H1 (cell line): ENCODE measurements around the gene CACNG6. TPM values are rescaled to one million over a fixed set of nuclear protein-coding genes. Genes with fewer than 3 reads are reported as not detected.

Experiments used
- CTCF ChIA-PET: fragments of 300-600 bp; sonication (Branson Sonifier 250); formaldehyde crosslinking; loops from one replicate; lab custom pipeline; 2021; ENCODE audit not compliant: partially characterized antibody; lab: Charles Lee
- POLR2A ChIA-PET: fragments of 300-600 bp; sonication (Branson Sonifier 250); formaldehyde crosslinking; loops from one replicate; lab custom pipeline; 2021; ENCODE audit warnings: inconsistent platforms; ENCODE audit not compliant: partially characterized antibody; lab: Charles Lee
- DNase-seq, 2 experiments: peaks; one replicate each; pipeline versions ENCODE4 v3.0.0 to v3.0.0-alpha.2; 2010 to 2022; ENCODE audit warnings: low spot score in 2 of 2, low read depth in 1 of 2, mixed read lengths in 1 of 2
- FAIRE-seq: peaks from 2 replicates; lab custom pipeline; 2011; peaks lifted over from hg19 to GRCh38; lab: Jason Lieb, UNC
- H2AFZ ChIP-seq: 2 replicates; pipeline ENCODE4 v1.8.1; 2012; ENCODE audit warnings: low read length, inconsistent platforms
- H2AK5ac ChIP-seq: 2 replicates; pipeline ENCODE4 v1.6.1; 2013; ENCODE audit warnings: low read depth, low read length
- H2BK120ac ChIP-seq: replicated peaks from 2 replicates; pipeline ENCODE3; 2013; ENCODE audit warnings: low read depth, low read length, inconsistent platforms
- H2BK12ac ChIP-seq: 2 replicates; pipeline ENCODE4 v1.6.1; 2013; ENCODE audit warnings: low read depth, low read length
- H2BK15ac ChIP-seq: 2 replicates; pipeline ENCODE4 v1.6.1; 2013; ENCODE audit warnings: low read length
- H2BK20ac ChIP-seq: 2 replicates; pipeline ENCODE4 v1.6.1; 2013; ENCODE audit warnings: low read length
- H2BK5ac ChIP-seq: 2 replicates; pipeline ENCODE4 v1.6.1; 2013; ENCODE audit warnings: low read depth, low read length
- H3K14ac ChIP-seq: 2 replicates; pipeline ENCODE4 v1.6.1; 2013; ENCODE audit warnings: inconsistent platforms; ENCODE audit not compliant: insufficient read length
- H3K18ac ChIP-seq: 2 replicates; pipeline ENCODE4 v1.6.1; 2013; ENCODE audit warnings: low read length; ENCODE audit errors: extremely low read depth
- H3K23ac ChIP-seq: 2 replicates; pipeline ENCODE4 v1.6.1; 2013; ENCODE audit warnings: inconsistent platforms; ENCODE audit not compliant: insufficient read length
- H3K23me2 ChIP-seq: 2 replicates; pipeline ENCODE4 v1.6.1; 2013; ENCODE audit warnings: low read depth, low read length
- H3K27ac ChIP-seq: 2 replicates; pipeline ENCODE4 v1.6.1; 2011; ENCODE audit warnings: low read depth, low read length, inconsistent platforms
- H3K27me3 ChIP-seq, 4 experiments: replicated peaks in 1 of 4; 1 replicate in 1 of 4; 2 replicates in 3 of 4; pipeline versions ENCODE4 v1.6.1 to v1.8.1; 2011 to 2013; ENCODE audit warnings: low read length in 3 of 4, mild to moderate bottlenecking in 3 of 4, inconsistent platforms in 2 of 4, mixed read lengths in 2 of 4, moderate library complexity in 1 of 4; ENCODE audit not compliant: control insufficient read depth in 3 of 4, insufficient read depth in 3 of 4; ENCODE audit errors: extremely low read depth in 1 of 4
- H3K36me3 ChIP-seq, 4 experiments: 2 replicates each; pipeline versions ENCODE4 v1.6.1 to v1.8.1; 2011 to 2013; ENCODE audit warnings: mild to moderate bottlenecking in 4 of 4, low read length in 3 of 4, moderate library complexity in 2 of 4, control low read depth in 1 of 4, inconsistent platforms in 1 of 4; ENCODE audit not compliant: insufficient read depth in 4 of 4, control insufficient read depth in 2 of 4
- H3K4ac ChIP-seq: replicated peaks from 2 replicates; pipeline ENCODE3; 2013; ENCODE audit warnings: low read length, low read depth, mixed read lengths, inconsistent platforms; ENCODE audit not compliant: insufficient read length
- H3K4me1 ChIP-seq, 4 experiments: replicated peaks in 1 of 4; 1 replicate in 1 of 4; 2 replicates in 3 of 4; pipeline versions ENCODE4 v1.6.1 to v1.8.1; 2011 to 2013; ENCODE audit warnings: low read length in 3 of 4, inconsistent platforms in 2 of 4, mixed read lengths in 1 of 4; ENCODE audit not compliant: insufficient read depth in 4 of 4, control insufficient read depth in 3 of 4
- H3K4me2 ChIP-seq, 2 experiments: 2 replicates each; pipeline versions ENCODE4 v1.6.1 to v1.8.1; 2011 to 2013; ENCODE audit warnings: low read depth in 2 of 2, low read length in 2 of 2, control low read depth in 1 of 2, inconsistent platforms in 1 of 2, mild to moderate bottlenecking in 1 of 2; ENCODE audit not compliant: insufficient read depth in 1 of 2
- H3K4me3 ChIP-seq, 4 experiments: fragments of 200-600, 300-600 bp in 1 of 4; sonication (generic), shearing (Covaris generic), sonication (Bioruptor Twin) in 1 of 4; 2 replicates each; pipeline versions ENCODE4 v1.5.1 to v1.8.1; 2011 to 2016; ENCODE audit warnings: low read length in 4 of 4, low read depth in 3 of 4, control low read depth in 2 of 4, inconsistent platforms in 2 of 4, mild to moderate bottlenecking in 2 of 4, mixed read lengths in 1 of 4, moderate library complexity in 1 of 4; ENCODE audit not compliant: insufficient read depth in 2 of 4; ENCODE audit errors: extremely low read depth in 1 of 4
- H3K56ac ChIP-seq: replicated peaks from 2 replicates; pipeline ENCODE3; 2013; ENCODE audit warnings: low read depth, mild to moderate bottlenecking, mixed read lengths, low read length, inconsistent platforms; ENCODE audit not compliant: insufficient read length
- H3K79me1 ChIP-seq: 2 replicates; pipeline ENCODE4 v1.6.1; 2013; ENCODE audit warnings: low read depth, low read length, control low read depth
- H3K79me2 ChIP-seq, 2 experiments: 2 replicates each; pipeline versions ENCODE4 v1.6.1 to v1.8.1; 2012 to 2013; ENCODE audit warnings: low read length in 2 of 2, mild to moderate bottlenecking in 2 of 2, inconsistent platforms in 1 of 2; ENCODE audit not compliant: insufficient read depth in 2 of 2, control insufficient read depth in 1 of 2
- H3K9ac ChIP-seq, 4 experiments: replicated peaks in 1 of 4; 1 replicate in 1 of 4; 2 replicates in 3 of 4; pipeline versions ENCODE4 v1.6.1 to v1.8.1; 2011 to 2013; ENCODE audit warnings: low read depth in 3 of 4, low read length in 3 of 4, control low read depth in 2 of 4, mild to moderate bottlenecking in 2 of 4, moderate library complexity in 2 of 4, inconsistent platforms in 1 of 4; ENCODE audit errors: extremely low read depth in 1 of 4
- H3K9me3 ChIP-seq, 2 experiments: 2 replicates each; pipeline versions ENCODE4 v1.6.1 to v1.8.1; 2012 to 2013; ENCODE audit warnings: mild to moderate bottlenecking in 2 of 2, moderate library complexity in 2 of 2, control low read depth in 1 of 2, inconsistent platforms in 1 of 2, low read depth in 1 of 2, low read length in 1 of 2, mixed read lengths in 1 of 2; ENCODE audit not compliant: insufficient read depth in 2 of 2
- H4K20me1 ChIP-seq, 2 experiments: replicated peaks in 1 of 2; 2 replicates each; pipeline versions ENCODE3 to v1.8.1; 2011 to 2013; ENCODE audit warnings: inconsistent platforms in 2 of 2, low read length in 2 of 2, mild to moderate bottlenecking in 1 of 2; ENCODE audit not compliant: insufficient read depth in 2 of 2, control insufficient read depth in 1 of 2
- H4K5ac ChIP-seq: 2 replicates; pipeline ENCODE4 v1.6.1; 2013; ENCODE audit warnings: low read length, low read depth, mixed read lengths, inconsistent platforms; ENCODE audit not compliant: insufficient read length
- H4K8ac ChIP-seq: 2 replicates; pipeline ENCODE4 v1.8.0; 2013; ENCODE audit warnings: mild to moderate bottlenecking, moderate library complexity, low read length, inconsistent platforms; ENCODE audit not compliant: insufficient read depth; ENCODE audit errors: extremely low read depth
- H4K91ac ChIP-seq: replicated peaks from 2 replicates; pipeline ENCODE3; 2013; ENCODE audit warnings: low read length, mixed read lengths, inconsistent platforms; ENCODE audit not compliant: insufficient read length
- BACH1 ChIP-seq: IDR thresholded peaks from 2 replicates; pipeline ENCODE4 v1.6.1; 2012; ENCODE audit warnings: low read length, improper control_type of control experiment
- FOSL1 ChIP-seq: IDR thresholded peaks from 2 replicates; pipeline ENCODE4 v1.6.1; 2011; ENCODE audit warnings: mild to moderate bottlenecking, low read depth, low read length, moderate library complexity; ENCODE audit not compliant: insufficient read depth
- GTF2F1 ChIP-seq: IDR thresholded peaks from 2 replicates; pipeline ENCODE4 v1.6.1; 2012; ENCODE audit warnings: low read depth, low read length, improper control_type of control experiment, borderline replicate concordance
- WGBS, 2 experiments: shearing (Covaris generic) in 1 of 2; methylation state at CpG; one replicate each; pipeline versions ENCODE4 v1.1.6 to v1.1.7; 2013 to 2015; ENCODE audit warnings: low lambda C conversion rate in 2 of 2, mixed read lengths in 2 of 2, inconsistent platforms in 1 of 2, low coverage in 1 of 2, missing lambda C conversion rate in 1 of 2; ENCODE audit not compliant: insufficient replicate concordance in 2 of 2, insufficient coverage in 1 of 2, insufficient read length in 1 of 2; ENCODE audit errors: extremely low coverage in 1 of 2, missing lambda C conversion rate in 1 of 2; 5-methylcytosine and 5-hydroxymethylcytosine counted together
- polyA plus RNA-seq, 7 experiments: library from polyadenylated mRNA; depleted of rRNA in 3 of 7; stranded (reverse) in 5 of 7; unstranded in 2 of 7; fragments of >200 nt in 5 of 7; fragments of 200-250 nt in 2 of 7; gene quantifications; 1 replicate in 5 of 7; 2 replicates in 1 of 7; 4 replicates in 1 of 7; pipeline versions ENCODE4 v1.2.1 to v1.2.3, GENCODE V29; 2011 to 2013; ENCODE audit warnings: missing spikeins in 2 of 7, mixed read lengths in 2 of 7
- total RNA-seq: library from RNA; stranded (reverse); fragmentation: NEBNext Ultra II Directional; extraction: Animal tissue kit (Norgen Biotek cat#: 25700); gene quantifications from 2 replicates; pipeline ENCODE4 v1.2.1, GENCODE V29; 2021
- TF ChIP-seq, protein P1 (sequence below), 3 experiments: IDR thresholded peaks; 1 replicate in 2 of 3; 2 replicates in 1 of 3; pipeline versions ENCODE4 v1.5.1 to v1.6.1; 2011; ENCODE audit warnings: low read length in 3 of 3, mild to moderate bottlenecking in 3 of 3, inconsistent platforms in 2 of 3, low read depth in 1 of 3, moderate library complexity in 1 of 3; ENCODE audit not compliant: insufficient read depth in 1 of 3; ENCODE audit errors: control extremely low read depth in 1 of 3

CACNG6 gene
- total and polyA plus RNA-seq, 2 of the 8 experiments (the other 6 are each of a cell fraction or from before 2014, with no cell fraction given), result 1.2 to 1.6 TPM

DNA sequence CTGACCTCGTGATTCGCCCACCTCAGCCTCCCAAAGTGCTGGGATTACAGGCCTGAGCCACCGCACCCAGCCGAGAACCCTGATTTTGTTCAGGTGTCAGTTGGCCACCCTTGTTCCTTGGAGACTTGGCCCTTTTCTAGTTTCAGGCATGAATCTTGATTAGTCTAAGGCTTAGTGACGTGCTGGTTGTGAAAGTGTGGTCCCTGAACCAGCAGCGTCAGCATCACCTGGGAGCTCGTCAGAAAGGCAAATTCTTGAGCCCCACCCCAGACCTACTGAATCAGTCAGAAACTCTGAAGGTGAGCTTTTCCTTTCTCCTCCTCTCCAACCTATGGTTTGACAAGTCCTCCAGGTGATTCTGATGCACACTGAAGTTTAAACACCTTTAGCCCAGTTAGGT lies 35.2 kb downstream of the CACNG6 start:
- Histone ChIP-seq H3K4me1 (peaks cover 0 to 3% (median 2%) of the 10 kb centered on the region in 4 experiments; a peak in 6 of 7 replicates), H3K23me2 (no peaks in the 10 kb centered on the region), H3K18ac (no peak overlapping the region), H2BK120ac (no peak overlapping the region), H3K4ac (no peak overlapping the region), H3K56ac (no peak overlapping the region), H4K5ac (no peak overlapping the region), H3K14ac (no peak overlapping the region), H4K91ac (no peak overlapping the region), H3K27me3 (peaks cover 0 to 2% (median 0%) of the 10 kb centered on the region in 4 experiments; a peak in 1 of 7 replicates), H2BK5ac (no peak overlapping the region), H3K36me3 (no peaks in the 10 kb centered on the region; a peak in 1 of 8 replicates), H3K27ac (no peak overlapping the region), H3K9ac (no peak overlapping the region), H4K8ac (no peak overlapping the region), H3K9me3 (no peaks in the 10 kb centered on the region), H2AFZ (no peak overlapping the region), H3K4me3 (no peak overlapping the region), H3K4me2 (no peak overlapping the region), H2BK20ac (no peak overlapping the region), H2BK15ac (no peak overlapping the region), H4K20me1 (no peaks in the 10 kb centered on the region), H3K23ac (no peak overlapping the region), H3K79me2 (no peaks in the 10 kb centered on the region), H3K79me1 (no peaks in the 10 kb centered on the region), H2BK12ac (no peak overlapping the region), H2AK5ac (no peak overlapping the region)
- WGBS, 2 experiments, result 89% methylated on average over 7 of the region's 7 CpGs; no CpG with 5 or more reads in 1 of the 2 experiments
- DNase-seq (no peak), FAIRE-seq (no peak)
- POLR2A ChIA-PET, result interaction anchor here (0.9 to 2.4 kb wide), 3 partner anchors 35 to 46 kb away, joined by 3 to 8 read pairs (median 3); partner anchors contain the start of gene CACNG6
- CTCF ChIA-PET, result interaction anchor here (1.0 to 6.2 kb wide), 11 partner anchors 9 to 234 kb away, joined by 3 to 42 read pairs (median 4); partner anchors contain the start of gene CACNG6
- TF ChIP-seq BACH1 (no peak), GTF2F1 (no peak), FOSL1 (no peak)
- TF ChIP-seq, protein P1, sequence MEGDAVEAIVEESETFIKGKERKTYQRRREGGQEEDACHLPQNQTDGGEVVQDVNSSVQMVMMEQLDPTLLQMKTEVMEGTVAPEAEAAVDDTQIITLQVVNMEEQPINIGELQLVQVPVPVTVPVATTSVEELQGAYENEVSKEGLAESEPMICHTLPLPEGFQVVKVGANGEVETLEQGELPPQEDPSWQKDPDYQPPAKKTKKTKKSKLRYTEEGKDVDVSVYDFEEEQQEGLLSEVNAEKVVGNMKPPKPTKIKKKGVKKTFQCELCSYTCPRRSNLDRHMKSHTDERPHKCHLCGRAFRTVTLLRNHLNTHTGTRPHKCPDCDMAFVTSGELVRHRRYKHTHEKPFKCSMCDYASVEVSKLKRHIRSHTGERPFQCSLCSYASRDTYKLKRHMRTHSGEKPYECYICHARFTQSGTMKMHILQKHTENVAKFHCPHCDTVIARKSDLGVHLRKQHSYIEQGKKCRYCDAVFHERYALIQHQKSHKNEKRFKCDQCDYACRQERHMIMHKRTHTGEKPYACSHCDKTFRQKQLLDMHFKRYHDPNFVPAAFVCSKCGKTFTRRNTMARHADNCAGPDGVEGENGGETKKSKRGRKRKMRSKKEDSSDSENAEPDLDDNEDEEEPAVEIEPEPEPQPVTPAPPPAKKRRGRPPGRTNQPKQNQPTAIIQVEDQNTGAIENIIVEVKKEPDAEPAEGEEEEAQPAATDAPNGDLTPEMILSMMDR (IDR thresholded peaks at IDR 0.05; ENCODE audit: control extremely low read depth in 1 of 3, insufficient read depth in 1 of 3, low read depth in 1 of 3, low read length in 3 of 3), result no peak
